ENCODE data around the gene PHC2. TPM values are rescaled to one million over a fixed set of nuclear protein-coding genes. Genes with fewer than 3 reads are reported as not detected.

PHC2 gene
- total RNA-seq, 1 experiment from 2014 or later, result 101 TPM

GRCh38 chr1:33391343-33392078, 39.4 kb downstream of the PHC2 start:
- DNase-seq (ENCODE audit: low read depth), result no peak

DNA sequence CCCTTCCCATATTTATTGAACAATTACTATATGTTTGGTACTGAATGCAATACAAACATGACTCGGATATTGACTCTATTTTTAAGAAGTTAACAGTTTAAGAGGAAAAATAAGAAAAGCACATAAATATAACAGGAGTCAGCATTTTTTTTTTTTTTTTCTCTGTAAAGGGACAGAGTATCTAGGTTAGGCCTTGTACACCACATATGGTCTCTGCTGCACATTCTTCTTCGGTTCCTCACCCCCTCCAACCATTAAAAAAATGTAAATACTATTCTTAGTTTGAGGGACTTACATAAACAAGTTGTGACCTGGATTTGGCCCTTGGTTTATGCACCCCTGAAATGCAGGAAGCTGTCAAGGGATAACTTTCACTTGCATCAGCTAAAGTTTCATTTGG, 40.4 kb downstream of the PHC2 start:
- DNase-seq (ENCODE audit: low read depth), result no peak

DNA sequence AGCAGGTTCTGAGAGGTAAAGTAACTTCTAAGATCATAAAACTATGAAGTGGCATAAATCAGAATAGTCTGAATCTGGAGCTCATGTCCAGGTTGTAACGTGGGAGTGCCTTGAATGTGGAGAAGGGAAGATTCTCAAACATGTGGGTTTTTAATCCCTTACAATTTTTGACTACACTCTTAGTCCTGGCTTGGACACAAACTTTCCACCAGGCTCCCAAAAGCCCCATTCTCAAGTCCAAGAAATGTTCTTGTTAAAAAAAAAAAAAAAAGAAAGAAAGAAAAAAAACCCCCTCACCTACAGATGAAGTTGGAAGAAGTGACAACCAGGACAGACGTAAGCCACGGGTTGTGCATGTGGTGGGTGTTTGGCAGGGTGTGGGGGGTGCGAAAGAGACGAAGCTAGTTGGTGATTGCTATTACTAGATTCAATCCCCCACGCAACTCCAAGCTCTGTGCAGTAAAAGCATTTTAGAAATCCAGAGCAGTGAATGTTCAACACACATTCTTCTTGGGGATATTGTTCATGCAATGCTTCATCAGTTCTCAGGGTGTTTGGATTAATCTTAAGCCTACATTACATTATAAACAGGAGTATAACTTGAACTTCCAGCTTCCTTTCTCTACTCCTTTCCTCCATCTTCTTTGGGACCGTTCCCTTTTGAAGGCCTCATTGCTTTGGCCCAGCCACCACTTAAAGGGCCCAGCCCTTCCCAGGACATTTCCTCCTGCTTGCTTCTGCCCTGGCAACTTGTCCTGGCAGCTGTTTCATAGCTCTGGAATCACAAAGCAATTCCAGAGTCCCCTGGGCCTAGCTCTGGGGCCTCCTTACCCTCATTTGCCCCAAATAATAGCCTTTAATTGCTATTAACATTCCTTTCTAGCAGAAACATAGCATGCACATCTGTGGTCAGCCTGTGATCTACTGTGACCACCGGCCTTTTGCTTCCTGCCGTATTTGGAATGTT, 41.8 kb downstream of the PHC2 start:
- DNase-seq (ENCODE audit: low read depth), result no peak

DNA sequence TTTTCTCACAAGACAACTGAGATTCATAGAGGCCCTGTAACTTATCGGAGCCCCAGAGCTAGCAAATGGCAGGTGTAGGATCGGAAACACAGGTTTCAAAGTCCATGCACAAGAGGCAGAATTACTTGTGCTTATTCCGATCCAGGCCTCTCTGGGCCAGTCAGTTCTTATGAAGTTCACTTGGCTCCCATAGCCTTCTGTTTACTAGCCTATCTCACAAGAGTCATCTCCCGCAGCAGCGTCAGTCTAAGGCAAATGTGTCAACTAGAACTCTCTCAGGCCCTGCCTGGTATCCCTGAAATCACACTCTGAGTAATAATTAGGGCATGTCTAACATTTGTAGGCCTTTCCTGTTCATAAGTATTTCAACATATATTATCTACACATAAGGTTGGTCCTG, 43.3 kb downstream of the PHC2 start:
- DNase-seq (ENCODE audit: low read depth), result no peak

GRCh38 chr1:33385251-33385650, 45.6 kb downstream of the PHC2 start:
- DNase-seq (ENCODE audit: low read depth), result no peak

- DNase-seq (ENCODE audit: low read depth), result peak; percentile 74
Measured at GRCh38 chr1:33384040-33384812, 46.7 kb downstream of the PHC2 start.

DNA sequence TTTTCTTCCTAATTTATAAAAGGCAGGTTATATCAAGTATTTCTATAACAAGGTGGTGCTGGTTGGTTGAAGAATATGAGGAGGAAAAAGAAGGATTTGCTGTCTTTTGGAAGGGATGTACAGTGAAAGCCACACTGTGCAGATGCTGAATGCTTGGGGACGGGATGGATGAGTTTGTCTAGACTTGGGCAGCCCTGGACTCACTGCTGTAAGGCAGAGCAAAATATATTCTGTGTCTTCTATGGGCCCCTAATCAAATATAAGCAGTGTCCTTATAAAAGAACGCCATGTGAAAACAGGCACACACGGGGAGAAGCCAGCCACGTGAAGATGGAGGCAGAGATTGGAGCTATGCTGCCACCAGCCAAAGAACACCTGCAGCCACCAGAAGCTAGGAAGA, 47.4 kb downstream of the PHC2 start:
- no peak for DNase-seq (ENCODE audit: low read depth)

- peak; percentile 55 for DNase-seq (ENCODE audit: low read depth)
Measured at GRCh38 chr1:33382661-33383415, 48.1 kb downstream of the PHC2 start.

DNA sequence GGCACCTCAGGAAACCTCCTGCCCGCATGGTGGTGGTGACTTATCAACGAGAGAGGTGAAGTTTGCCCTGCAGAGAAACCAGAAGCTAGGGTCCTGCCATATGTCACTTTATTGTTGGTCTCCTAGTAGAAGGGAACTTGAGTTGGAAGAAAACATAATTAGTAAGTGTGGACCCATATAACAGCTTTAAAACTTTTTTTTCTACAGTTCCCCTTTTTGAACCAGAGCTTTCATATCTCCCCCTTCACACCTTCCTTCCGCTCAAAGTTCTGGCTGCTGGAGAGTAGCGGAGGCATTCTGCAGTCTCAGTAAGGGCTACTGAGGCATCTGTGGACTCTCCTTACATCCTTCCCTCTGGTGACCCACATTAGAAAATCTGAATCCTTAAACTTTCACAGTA, 48.9 kb downstream of the PHC2 start:
- DNase-seq (ENCODE audit: low read depth), result no peak

DNA sequence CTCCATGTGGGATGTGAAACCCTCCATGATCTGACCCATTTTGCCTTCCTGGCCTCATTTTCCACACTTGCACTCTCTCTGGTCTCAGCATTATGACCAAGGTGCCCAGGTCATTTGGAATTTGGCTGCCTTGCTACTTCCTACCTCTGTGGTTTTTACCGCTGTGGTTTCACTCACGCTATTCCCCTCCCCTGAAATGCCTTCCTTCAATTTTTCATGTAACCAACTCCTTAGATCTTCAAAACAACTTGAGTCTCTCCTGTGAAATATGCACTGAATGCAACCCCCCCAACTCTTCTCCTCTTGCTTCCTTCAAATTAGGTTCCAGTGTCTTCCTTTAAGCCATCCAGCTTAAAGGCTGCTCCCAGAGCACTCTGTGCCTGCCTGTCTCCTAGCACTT, 50.1 kb downstream of the PHC2 start:
- DNase-seq (ENCODE audit: low read depth), result no peak

DNA sequence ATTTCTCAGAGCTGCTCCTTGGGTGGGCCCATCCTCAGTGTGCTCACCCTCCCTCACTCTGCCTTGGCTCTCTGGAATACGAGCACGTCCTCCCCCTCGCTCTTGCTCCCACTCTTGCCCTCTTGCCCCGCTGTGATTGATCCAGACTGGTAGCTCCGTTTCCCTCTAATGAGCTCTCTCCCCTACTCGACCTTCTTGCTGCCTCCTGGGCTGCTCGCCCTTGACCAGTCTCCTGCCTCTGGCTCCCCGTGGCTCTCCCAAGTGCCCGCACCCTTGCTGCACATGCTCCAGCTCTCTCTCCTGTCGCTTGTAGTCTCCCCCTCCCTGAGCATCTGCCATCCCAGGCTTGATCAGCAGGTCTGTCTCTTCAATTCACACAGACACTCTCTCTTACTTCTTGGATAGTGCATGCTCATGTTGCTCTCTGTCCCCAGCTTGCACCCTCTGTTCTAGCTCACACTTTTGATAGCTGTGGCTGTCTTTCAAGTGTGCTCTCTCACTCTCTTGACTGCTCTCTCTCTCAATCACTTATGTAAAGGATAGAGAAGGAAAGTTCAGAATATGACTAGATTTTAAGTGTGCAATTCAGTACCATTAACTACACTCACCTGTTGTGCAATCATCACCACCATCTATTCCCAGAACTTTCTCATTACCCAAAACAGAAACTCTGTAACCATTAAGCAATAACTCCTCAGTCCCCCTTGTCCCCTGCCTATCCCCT, 51.1 kb downstream of the PHC2 start:
- no peak for DNase-seq (ENCODE audit: low read depth)

DNA sequence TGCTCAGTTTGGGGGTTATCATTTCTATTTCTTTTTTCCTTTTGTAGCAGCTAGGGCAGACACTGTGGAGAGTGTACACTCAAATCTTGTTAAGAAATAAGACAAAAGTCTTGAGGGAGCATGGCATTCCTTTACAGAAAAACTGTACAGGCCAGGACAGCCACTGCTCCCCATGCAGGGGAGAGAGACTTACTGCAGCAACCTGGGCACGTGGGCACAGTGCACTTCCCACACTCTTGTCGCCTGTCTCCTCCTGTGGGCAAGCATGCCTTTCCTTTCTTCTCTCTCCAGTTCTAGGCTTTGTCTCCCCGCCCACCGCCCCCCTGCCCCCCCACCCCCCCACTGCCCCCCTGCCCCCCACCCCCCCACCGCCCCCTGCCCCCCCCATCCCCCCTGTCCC, 51.9 kb downstream of the PHC2 start:
- DNase-seq (ENCODE audit: low read depth), result no peak

DNA sequence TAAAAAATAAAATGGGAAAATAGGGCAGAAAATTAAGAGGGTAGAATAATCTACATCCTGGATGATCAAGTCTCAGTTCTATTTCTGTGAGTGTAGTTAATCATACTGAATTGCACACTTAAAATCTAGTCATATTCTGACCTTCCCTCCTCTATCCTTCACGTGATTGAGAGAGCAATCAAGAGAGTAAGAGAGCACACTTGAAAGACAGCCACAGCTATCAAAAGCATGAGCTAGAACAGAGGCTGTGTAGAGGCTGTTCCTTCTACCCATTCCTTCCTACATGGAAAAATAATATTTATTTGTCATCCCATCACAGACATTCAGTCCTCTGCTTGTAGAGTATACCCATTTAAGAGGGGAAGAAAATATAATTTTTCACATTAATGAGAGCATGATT, 52.4 kb downstream of the PHC2 start:
- DNase-seq (ENCODE audit: low read depth), result no peak

DNA sequence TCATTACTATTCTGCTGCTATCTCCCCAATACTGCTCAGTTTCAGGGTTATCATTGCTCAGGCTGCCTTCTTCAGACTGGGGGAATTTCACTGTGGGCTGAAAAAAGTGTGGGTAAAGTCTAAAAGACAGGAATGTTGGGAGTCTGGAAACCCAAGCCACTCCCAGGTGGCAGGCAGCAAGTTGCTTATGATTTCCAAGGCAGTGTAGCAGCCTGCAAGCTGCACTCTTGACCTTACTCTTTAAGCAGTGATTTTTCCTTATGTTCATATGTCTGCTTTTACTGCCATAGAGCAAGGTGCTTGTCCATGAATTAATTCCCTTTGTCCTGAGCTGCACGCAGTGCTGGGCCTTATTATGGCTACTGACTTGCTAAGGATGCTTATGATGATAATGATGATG, 53.1 kb downstream of the PHC2 start:
- DNase-seq (ENCODE audit: low read depth), result no peak

GRCh38 chr1:33377013-33377412, 53.9 kb downstream of the PHC2 start:
- no peak for DNase-seq (ENCODE audit: low read depth)

DNA sequence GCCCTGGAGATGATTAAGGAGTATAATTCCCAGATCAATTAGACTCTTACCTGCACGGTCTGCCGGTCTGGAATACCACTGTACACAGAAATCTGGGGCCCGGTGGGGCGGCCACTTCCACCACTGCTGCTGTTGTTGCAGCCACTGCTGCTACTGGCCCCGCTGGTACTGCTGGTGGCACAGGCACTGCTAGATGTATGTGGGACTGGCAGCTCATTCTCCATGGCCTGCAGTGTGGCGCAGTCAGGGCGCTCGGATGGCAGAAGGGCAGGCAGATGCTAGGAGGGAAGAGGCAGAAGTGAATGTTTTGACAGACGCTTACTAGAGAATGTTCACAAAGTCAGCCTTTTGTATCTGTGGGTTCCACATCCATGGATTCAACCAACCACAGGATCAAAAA, 55.6 kb downstream of the PHC2 start:
- no peak for DNase-seq (ENCODE audit: low read depth)

- peak; percentile 46 for DNase-seq (ENCODE audit: low read depth)
Measured at GRCh38 chr1:33374336-33375105, 56.4 kb downstream of the PHC2 start.

GRCh38 chr1:33373606-33374005, 57.3 kb downstream of the PHC2 start:
- DNase-seq (ENCODE audit: low read depth), result no peak

DNA sequence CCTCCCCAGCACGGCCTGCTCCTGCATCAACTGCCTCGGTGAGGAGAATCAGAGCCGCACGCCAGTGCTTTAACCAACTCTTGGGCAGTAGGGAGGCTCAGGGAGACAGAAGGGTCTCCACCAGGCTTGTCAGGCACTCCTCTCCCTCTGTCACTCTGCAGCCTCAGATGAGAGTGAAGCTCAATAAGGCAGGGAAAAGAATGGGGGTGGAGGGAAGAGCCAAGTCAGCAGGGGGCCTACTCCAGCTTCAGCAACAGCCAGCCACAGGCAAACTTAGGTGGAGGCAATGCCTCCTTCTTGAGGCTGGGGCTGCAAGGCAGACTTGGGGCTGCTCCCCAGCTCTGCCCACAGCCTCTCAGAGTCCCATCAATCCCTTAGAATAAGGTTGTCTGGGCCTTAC, 58.2 kb downstream of the PHC2 start:
- DNase-seq (ENCODE audit: low read depth), result no peak

DNA sequence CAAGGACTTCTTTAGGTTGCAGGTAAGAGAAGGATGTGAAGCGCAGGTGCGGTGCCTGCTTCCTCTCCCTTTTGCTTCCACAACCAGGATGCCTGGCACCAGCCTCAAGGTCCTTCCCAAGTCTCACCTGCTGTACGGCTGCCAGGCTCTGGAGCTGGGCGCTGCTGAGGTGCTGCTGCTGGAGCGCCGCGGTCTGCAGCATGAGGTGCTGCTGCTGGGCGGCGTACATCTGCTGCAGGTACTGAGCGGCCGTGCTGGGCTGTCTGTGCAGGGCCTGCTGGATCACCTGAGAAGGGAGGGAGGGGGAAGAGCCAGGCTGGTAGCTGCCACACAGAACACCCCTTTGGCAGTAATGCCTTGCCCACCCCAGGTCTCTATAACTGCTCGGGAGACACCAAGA, 58.7 kb downstream of the PHC2 start:
- no peak for DNase-seq (ENCODE audit: low read depth)
